Measurements from ENCODE around the gene ZNF143.

The ZNF143 gene

GRCh38 chr11:9561279-9561982 is 100.6 kb downstream of the ZNF143 start:
- no peak for DNase-seq (ENCODE audit: insufficient read length)
- TF ChIP-seq TAF1 (IDR thresholded peaks at IDR 0.05; ENCODE audit: borderline replicate concordance, low read depth, low read length) = no peak
- no peak for TF ChIP-seq POLR2A (IDR thresholded peaks at IDR 0.05; ENCODE audit: low read depth, low read length)
- TF ChIP-seq POLR2AphosphoS5 (IDR thresholded peaks at IDR 0.05; ENCODE audit: low read depth, low read length) = no peak
- no peak for FAIRE-seq

- TF ChIP-seq POLR2AphosphoS5 (IDR thresholded peaks at IDR 0.05; ENCODE audit: low read depth, low read length) (no peak), POLR2A (IDR thresholded peaks at IDR 0.05; ENCODE audit: low read depth, low read length) (no peak), TAF1 (IDR thresholded peaks at IDR 0.05; ENCODE audit: borderline replicate concordance, low read depth, low read length) (no peak)
- DNase-seq (ENCODE audit: insufficient read length) = no peak
- FAIRE-seq = peak; percentile 14
These were observed 101.9 kb downstream of the ZNF143 start for GRCh38 chr11:9562716-9563115.

- DNase-seq (ENCODE audit: insufficient read length) = no peak
- TF ChIP-seq POLR2A (IDR thresholded peaks at IDR 0.05; ENCODE audit: low read depth, low read length) = no peak
- no peak for TF ChIP-seq TAF1 (IDR thresholded peaks at IDR 0.05; ENCODE audit: borderline replicate concordance, low read depth, low read length)
- TF ChIP-seq POLR2AphosphoS5 (IDR thresholded peaks at IDR 0.05; ENCODE audit: low read depth, low read length) = no peak
- FAIRE-seq = no peak
These were observed 102.5 kb downstream of the ZNF143 start for GRCh38 chr11:9563196-9563730.

DNA sequence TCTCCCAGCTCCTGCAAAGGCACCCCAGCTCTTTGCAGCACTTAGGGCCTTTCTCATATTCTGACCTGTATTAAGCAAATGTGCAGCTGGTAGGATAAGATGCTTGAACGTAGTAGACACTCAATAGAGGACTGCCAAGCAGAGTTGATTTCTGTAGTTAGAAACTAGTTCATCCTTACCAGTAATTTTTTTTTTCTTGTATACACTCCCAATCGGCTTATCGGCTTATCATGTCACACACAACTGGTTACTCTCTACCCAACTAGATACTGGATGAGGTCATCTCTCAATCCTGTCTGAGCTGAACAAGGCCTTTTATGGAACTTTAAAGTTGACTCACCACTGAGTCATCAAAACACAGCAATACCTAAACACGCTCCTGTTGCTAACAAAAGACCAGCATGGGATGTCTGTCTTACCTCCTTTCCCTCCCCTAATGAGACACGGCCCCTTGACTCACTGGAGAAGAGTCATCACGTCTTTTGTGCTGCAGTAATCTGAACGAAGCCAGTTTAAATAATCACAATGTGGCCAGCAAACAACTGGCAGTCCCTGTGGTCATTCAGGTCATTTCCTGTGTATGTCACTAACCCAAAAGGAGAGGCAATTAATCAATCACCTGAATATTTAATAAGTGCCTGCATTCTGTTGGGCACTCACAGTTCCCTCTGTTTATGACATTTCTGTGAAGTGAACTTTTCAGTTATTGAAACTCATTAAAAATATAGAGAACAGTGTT is 105.2 kb downstream of the ZNF143 start:
- FAIRE-seq = peak; percentile 91

GRCh38 chr11:9566561-9567063 is 105.8 kb downstream of the ZNF143 start:
- peak; percentile 5 for FAIRE-seq
- TF ChIP-seq TAF1 (IDR thresholded peaks at IDR 0.05; ENCODE audit: borderline replicate concordance, low read depth, low read length) = no peak
- no peak for TF ChIP-seq POLR2A (IDR thresholded peaks at IDR 0.05; ENCODE audit: low read depth, low read length)
- no peak for TF ChIP-seq POLR2AphosphoS5 (IDR thresholded peaks at IDR 0.05; ENCODE audit: low read depth, low read length)
- DNase-seq (ENCODE audit: insufficient read length) = no peak

More for the DNA sequence above, 105.2 kb downstream of the ZNF143 start:
- no peak for TF ChIP-seq POLR2AphosphoS5 (IDR thresholded peaks at IDR 0.05; ENCODE audit: low read depth, low read length)
- TF ChIP-seq POLR2A (IDR thresholded peaks at IDR 0.05; ENCODE audit: low read depth, low read length) = peak; percentile 37; the same call in 1 of the 2 replicates
- DNase-seq (ENCODE audit: insufficient read length) = peak; percentile 28

GRCh38 chr11:9567401-9567800 is 106.6 kb downstream of the ZNF143 start:
- FAIRE-seq (no peak), DNase-seq (ENCODE audit: insufficient read length) (no peak)
- TF ChIP-seq POLR2A (IDR thresholded peaks at IDR 0.05; ENCODE audit: low read depth, low read length) = no peak
- TF ChIP-seq TAF1 (IDR thresholded peaks at IDR 0.05; ENCODE audit: borderline replicate concordance, low read depth, low read length) = no peak
- TF ChIP-seq POLR2AphosphoS5 (IDR thresholded peaks at IDR 0.05; ENCODE audit: low read depth, low read length) = no peak

GRCh38 chr11:9568161-9568853 is 107.5 kb downstream of the ZNF143 start:
- FAIRE-seq (no peak), DNase-seq (ENCODE audit: insufficient read length) (no peak)
- TF ChIP-seq POLR2AphosphoS5 (IDR thresholded peaks at IDR 0.05; ENCODE audit: low read depth, low read length) (no peak), TAF1 (IDR thresholded peaks at IDR 0.05; ENCODE audit: borderline replicate concordance, low read depth, low read length) (no peak), POLR2A (IDR thresholded peaks at IDR 0.05; ENCODE audit: low read depth, low read length) (no peak)

- TF ChIP-seq POLR2A (IDR thresholded peaks at IDR 0.05; ENCODE audit: low read depth, low read length) = no peak
- TF ChIP-seq POLR2AphosphoS5 (IDR thresholded peaks at IDR 0.05; ENCODE audit: low read depth, low read length) = no peak
- TF ChIP-seq TAF1 (IDR thresholded peaks at IDR 0.05; ENCODE audit: borderline replicate concordance, low read depth, low read length) = no peak
- peak; percentile 58 for FAIRE-seq
- no peak for DNase-seq (ENCODE audit: insufficient read length)
These were observed 108.2 kb downstream of the ZNF143 start for GRCh38 chr11:9568854-9569587.

- no peak for DNase-seq (ENCODE audit: insufficient read length)
- peak; percentile 57 for FAIRE-seq
- TF ChIP-seq TAF1 (IDR thresholded peaks at IDR 0.05; ENCODE audit: borderline replicate concordance, low read depth, low read length) = no peak
- TF ChIP-seq POLR2A (IDR thresholded peaks at IDR 0.05; ENCODE audit: low read depth, low read length) = no peak
- no peak for TF ChIP-seq POLR2AphosphoS5 (IDR thresholded peaks at IDR 0.05; ENCODE audit: low read depth, low read length)
These were observed 108.9 kb downstream of the ZNF143 start for GRCh38 chr11:9569588-9570164.

DNA sequence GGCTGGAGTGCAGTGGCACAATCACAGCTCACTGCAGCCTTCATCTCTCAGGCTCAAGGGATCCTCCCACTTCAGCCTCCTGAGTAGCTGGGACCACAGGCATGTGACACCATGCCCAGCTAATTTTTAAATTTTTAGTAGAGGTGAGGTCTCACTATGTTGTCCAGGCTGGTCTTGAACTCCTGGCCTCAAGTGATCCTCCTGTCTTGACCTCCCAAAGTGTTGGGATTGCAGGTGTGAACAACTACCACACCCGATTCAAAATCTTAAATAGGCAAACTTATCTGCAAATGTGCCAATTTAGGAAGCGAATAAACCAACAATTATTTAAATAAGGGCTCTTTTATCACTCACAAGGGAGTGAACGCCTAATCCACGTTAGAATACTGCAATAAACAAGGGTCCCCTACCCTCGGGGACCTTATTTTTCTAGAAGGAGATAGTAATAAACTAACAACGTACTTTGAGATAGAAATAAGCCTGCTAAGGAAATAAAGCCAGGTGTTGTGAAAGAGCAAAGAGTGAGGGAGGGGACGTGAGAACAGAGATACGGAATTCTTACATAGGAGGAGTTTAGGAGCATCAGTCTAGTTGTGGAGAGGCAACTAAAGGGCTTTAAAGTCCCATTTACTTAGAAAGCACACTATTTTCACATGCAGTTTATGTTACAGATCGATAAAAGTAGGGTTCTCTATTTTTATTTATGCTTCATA is 109.7 kb downstream of the ZNF143 start:
- TF ChIP-seq POLR2AphosphoS5 (IDR thresholded peaks at IDR 0.05; ENCODE audit: low read depth, low read length) (no peak), POLR2A (IDR thresholded peaks at IDR 0.05; ENCODE audit: low read depth, low read length) (no peak), TAF1 (IDR thresholded peaks at IDR 0.05; ENCODE audit: borderline replicate concordance, low read depth, low read length) (no peak)
- no peak for DNase-seq (ENCODE audit: insufficient read length)
- FAIRE-seq = no peak

Measured in GM12892 (cell line).